ENCODE data around the gene PIWIL1.

PIWIL1 gene

DNA sequence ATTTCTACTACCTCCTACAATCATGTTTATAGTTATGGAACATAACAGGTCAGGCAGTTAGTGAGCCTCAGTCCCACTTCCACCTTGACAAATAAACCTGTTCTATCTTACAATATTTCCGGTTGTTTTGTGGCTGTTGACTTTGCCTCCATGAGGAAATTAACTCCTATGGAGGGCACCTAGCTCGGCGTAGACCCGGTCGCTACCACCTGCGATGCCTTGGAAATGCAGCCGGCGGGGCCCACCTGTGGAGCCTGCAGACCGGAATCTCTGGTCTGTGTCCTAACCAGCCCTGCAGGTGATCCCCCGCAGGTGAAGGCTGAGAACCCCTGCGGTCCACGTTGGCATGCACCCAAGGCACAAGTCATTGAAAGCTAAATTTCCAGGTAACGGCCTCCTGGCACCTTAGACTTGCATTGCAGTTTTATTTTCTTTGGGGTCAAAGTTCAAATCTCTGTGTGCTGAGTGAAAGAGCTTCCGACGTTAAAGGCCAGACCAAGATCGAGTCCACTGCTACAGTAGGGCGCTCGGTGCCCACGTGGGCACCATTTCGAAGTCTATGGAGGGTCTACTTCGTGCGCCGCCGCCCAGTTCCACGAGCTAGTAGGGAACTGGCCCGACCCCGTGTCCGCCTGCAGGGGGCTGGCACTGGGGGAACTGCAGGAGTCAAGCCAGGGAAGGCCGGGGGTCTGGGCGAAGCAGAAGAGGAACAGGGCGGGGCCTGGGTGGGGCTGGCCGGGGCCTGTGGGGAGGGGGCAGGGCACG is 782 bp upstream of the PIWIL1 start:
- DNase-seq (ENCODE audit: low read depth) = no peak

DNA sequence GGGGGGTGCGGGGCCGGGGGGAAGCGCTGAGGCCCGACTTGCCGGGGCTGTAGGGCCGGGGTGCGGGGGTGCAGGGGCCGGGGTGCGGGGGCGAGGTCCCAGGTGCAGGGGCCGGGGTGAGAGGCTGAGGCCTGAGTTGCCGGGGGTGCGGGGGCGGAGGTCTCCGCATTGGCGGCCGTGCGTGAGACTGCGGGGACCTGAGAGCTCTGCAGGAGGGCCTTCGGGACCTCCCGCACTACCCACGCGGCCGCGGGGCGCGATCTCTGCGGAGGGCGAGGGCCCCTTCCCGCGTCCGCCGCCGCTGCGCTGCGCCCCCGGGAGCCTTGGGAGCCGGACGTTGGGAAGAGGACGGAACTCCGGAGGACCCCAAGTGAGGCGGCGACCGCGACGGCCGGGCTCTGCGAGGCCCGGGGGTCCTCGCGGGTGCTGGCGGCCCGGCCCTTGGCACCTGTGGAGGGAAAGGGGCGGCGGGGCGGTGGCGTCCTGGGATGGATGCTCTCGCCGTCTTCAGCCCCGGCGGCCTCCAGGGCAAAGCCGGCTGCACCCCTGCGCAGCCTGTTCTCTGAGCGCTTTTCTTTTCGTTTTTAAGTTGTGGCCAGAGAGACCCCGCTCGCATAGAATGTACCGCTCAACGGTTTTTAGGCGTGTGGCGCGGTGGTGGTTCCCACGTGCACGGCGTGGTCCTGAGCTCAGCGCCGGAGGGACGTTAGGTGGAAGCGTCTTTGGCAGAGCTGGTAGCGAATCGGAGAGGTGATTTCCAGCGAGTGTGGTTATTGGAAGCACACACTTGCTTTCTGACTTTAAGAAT is 1.3 kb downstream of the PIWIL1 start:
- DNase-seq (ENCODE audit: low read depth) = no peak

DNA sequence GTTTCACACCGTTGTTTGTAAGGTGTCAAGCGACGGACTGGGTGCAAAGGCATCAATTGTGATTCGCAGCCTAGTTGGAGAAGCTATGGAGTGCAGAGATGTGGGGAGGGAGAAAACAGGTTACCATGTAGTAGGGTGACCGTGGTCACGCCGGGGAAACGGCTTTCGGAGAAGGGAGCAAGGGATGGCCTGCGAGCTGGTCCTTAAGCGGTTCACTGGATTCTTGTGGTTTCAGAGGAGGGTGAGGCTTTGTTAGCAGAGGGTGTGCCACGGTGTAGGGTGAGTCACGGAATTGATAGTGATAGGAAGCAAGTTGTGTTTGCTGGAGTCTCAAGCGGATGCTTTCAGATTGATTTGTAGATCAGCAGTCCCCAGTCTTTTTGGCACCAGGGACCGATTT is 2.3 kb downstream of the PIWIL1 start:
- DNase-seq (ENCODE audit: low read depth) = no peak

DNA sequence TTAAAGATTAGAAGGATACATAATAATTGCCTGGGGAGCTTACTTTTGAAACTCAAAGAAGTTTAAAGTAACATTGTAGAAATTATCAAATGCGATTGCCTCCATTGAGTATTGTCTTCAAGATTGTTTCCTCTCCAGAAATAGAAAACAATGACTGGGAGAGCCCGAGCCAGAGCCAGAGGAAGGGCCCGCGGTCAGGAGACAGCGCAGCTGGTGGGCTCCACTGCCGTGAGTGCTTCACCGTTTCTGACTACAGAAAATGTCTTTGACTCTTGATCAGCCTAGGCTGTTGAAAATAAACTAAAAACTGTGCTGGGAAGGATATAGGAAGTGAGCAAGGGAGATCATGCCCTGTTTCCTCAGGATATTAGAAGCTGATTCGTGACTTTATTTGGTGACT is 4.8 kb downstream of the PIWIL1 start:
- no peak for DNase-seq (ENCODE audit: low read depth)

DNA sequence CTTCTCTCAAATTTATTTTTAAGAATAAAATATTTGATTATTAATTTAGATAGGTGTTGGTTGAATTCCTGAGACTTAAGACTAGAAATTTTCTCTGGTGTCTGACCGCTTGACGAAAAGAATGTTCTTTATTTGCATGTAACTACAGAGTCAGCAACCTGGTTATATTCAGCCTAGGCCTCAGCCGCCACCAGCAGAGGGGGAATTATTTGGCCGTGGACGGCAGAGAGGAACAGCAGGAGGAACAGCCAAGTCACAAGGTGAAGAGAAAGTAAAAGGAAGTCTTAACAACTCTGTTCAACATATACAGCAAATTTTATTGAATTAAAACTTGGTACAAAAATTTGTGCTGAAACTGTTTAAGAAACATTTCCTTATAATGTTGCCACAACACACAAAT is 5.2 kb downstream of the PIWIL1 start:
- DNase-seq (ENCODE audit: low read depth) = no peak

DNA sequence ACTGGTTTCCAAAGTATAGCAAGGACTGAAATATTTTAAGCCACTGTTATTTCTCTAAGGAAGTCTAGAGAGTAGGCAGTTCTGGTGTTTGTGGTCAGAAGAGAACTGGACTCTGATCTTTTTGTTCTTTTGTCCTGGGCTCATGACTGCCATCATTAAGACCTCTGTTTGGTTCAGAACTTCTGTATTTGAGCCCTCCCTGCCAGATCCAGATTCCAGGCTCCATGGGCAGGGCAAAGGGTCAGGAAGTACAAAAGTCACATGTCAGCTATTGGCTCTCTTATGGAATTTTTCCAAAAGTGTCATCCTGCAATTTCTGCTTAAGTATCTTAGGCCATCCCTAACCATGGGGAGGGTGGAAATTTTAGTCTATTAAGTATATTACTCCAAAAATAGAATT is 6.8 kb downstream of the PIWIL1 start:
- no peak for DNase-seq (ENCODE audit: low read depth)

DNA sequence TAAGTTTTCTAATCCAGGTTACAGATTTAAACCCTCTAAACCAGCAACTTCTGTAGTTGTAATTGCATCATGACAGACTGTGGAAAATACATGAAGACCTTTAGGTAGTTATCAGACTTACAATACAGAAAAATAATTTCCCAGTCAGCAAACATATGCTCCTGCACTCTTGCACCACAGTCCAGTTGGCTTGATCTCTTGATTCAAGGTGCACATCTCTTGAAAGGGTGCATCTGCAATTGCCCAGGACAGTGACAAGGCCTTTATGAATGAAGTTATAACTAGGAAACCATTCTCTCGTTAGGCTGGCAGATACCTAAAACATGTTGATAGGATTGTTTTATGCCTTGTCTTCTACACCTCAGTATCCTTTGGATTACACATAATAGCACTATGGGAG is 7.6 kb downstream of the PIWIL1 start:
- DNase-seq (ENCODE audit: low read depth) = no peak

DNA sequence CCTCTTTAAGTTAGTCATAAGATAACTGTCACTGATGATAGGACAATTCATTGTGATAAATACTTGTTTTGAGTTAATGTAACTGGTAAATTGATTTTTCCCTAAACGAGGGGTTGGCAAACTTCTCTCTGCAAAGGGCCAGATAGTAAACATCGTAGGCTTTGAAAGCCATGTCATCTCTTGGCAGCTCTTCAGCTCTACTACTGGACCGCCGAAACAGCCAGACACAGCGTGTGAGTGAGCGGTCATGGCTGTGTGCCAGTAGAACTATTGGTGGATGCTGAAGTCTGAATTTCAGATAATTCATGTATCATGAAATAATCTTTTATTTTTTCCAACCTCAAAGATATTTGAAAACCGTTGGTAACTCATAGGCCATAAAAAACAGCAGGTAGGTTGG is 9.9 kb downstream of the PIWIL1 start:
- DNase-seq (ENCODE audit: low read depth) = no peak

DNA sequence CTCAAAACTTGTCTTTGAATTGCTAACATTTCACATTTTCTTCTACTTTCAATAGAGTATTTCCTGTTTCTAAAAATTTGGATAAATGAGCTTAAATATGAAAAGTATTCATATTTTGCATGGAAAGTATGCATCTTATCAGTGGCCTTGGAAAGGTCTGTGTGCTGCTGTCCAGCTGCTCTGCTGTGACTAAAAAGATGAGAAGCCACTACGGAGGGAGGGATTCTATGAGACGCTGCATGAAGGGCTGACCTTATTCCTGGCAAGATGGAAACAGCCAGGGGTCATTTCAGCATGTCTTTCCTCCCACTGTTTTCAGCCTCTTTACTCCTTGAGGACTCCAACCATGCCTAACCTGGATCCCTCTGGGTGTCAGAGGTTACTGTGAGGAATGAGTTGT is 13.0 kb downstream of the PIWIL1 start:
- no peak for DNase-seq (ENCODE audit: low read depth)

DNA sequence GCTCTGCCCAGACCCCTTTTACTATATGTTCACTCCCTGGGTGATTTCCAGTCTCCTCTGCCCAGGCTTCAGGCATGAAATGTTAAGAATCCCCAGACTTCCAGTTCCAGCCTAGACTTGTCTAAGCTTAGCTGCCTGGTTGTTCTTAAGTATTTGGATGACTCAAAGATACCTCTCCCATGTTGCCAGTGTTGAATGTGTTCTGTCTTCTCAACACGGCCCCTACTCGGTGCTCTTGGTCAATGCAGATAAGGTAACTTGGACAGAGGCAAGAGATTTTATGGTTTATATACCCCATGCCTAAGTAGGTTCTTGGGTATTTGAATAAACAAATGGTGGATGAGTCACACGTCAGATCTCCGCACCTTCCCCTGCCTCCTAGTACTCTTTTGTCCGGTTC is 13.6 kb downstream of the PIWIL1 start:
- no peak for DNase-seq (ENCODE audit: low read depth)

DNA sequence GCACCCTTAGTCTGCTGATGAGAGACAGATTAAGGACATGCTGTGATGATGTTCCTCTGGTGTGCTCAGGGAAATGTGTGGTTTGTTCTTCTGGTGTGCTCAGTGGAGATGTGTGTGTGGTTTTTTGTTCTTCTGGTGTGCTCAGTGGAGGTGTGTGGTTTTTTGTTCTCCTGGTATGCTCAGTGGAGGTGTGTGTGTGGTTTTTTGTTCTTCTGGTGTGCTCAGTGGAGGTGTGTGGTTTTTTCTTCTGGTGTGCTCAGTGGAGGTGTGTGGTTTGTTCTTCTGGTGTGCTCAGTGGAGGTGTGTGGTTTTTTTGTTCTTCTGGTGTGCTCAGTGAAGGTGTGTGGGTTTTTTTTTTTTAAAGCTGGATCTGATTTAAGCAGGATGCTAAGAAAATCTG is 15.4 kb downstream of the PIWIL1 start:
- no peak for DNase-seq (ENCODE audit: low read depth)

DNA sequence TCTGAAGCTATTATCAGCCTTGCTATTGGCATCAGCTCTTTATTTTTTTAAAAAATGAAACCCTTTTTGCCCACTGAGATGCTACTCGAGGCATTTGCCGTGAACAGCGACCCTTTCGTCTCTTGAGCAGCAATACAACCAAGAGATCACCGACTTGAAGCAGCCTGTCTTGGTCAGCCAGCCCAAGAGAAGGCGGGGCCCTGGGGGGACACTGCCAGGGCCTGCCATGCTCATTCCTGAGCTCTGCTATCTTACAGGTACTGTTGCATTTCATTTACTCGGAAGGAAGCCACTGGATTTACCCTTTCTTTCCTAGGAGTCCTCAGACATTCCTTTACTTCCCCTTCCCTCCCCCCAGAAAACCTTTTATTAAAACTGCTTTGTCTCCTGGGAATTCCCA is 16.7 kb downstream of the PIWIL1 start:
- no peak for DNase-seq (ENCODE audit: low read depth)

DNA sequence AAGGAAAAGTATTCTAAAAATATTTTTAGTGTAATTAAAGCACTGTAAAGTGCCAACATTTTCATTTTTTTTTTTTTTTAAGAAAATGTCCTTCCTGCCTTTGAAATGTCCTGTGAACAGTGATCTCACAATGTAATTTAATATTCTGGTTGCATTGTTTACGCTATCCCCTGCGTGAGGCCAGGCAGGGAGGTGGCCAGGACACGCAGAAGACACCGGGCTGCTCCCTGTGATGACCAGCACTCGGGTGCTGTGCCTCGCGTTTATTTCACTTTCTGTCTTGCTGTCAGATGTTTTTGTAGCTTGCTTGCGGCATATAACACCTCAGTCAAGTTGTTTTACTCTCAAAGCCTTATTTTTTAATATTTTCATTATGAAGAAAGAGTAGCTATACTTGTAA is 18.5 kb downstream of the PIWIL1 start:
- DNase-seq (ENCODE audit: low read depth) = no peak

DNA sequence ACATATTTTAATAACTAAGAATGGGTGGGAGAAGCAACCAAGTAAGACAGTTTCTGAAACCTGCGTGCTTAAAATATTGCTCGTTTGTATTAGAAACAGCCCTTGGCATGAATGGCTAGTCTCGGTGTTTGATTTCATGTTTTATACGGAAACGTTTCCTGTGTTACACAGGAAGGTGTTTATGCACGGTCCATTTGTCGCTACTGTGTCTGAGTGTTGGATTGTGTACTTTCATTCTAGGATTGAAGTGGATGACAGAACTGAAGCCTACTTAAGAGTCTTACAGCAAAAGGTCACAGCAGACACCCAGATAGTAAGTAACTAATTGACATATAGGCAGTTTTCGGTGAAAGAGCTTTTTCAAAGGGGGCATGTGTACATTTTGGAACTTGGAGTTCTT is 19.6 kb downstream of the PIWIL1 start:
- DNase-seq (ENCODE audit: low read depth) = no peak

DNA sequence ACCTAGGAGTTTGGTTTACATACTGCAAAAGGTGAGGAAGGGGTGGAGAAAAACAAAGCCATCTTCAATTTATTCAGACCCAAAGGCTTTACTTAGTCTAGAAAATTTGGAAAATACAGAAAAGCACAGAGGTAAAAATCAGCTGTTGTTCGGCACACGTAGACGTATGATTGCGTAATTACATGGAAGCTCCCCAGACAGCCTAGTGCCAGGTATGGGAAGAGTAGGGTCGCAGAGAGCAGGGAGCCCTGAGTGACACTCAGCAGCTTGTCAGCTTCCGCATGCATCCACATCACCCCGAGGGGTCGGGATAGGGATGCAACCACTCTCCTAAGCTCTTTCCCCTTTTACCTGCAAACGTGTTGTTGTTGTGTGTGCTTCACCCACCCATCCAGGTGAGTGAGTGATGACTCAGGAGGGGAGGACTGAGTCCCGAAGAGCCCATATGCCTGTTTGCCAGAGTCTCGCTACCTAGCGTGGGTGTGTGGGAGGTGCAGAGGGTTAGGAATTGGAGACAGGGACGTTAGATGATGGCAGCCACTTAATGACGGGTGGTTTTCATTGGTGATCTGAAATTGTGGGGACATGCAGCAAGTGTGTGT is 20.1 kb downstream of the PIWIL1 start:
- DNase-seq (ENCODE audit: low read depth) = no peak

DNA sequence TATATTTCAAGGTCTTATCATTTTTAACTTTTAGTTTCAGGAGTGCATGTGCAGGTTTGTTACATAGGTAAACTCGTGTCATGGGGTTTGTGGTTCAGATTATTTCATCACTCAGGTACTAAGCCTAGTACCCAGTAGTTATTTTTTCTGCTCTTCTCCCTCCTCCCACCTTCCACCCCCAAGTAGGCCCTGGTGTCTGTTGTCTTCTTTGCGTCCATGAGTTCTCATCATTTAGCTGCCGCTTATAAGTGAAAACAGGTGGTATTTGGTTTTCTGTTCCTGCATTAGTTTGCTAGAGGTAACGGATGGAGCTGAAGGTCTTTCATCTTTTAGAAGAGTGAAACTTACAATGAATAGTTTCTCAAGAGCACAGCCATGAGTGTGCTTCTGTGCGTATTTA is 24.4 kb downstream of the PIWIL1 start:
- DNase-seq (ENCODE audit: low read depth) = no peak

DNA sequence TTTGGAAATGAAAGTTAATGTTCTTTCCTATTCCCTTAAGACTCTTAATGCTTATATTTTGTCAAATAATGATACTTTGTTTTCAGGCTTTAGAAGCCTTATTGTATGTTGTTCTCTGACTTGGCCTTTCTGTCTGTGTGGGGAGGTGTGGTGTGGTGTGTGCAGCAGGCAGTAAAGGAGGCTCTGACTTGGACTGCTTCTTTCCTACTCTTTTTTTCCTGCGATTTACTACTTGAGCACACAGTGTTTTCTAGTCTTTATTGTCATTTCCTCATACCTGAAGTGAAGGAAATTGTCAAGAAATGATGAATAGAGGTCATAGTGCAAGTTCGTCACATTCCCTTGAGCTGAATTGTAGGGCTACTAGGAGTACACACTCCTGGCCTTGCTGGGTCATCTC is 26.9 kb downstream of the PIWIL1 start:
- no peak for DNase-seq (ENCODE audit: low read depth)

DNA sequence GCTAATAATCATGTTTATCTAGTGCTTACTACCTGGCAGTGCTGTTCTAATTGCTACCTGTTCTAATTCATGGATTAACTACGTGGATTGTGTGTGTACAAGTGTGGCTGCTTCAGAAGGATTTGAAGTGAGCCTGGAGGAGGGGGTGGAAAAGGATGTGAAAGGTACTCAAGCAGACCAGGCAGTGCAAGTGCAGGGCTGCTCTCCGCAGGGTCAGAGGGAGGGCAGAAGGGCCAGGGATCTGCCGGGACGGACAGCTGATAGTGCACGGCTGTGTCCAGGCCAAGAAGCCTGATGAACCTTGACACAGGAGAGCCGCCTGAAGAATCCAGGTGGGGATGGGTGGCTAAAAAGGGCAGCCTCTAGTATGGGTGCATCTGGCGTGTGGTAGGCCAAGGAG is 28.5 kb downstream of the PIWIL1 start:
- no peak for DNase-seq (ENCODE audit: low read depth)

DNA sequence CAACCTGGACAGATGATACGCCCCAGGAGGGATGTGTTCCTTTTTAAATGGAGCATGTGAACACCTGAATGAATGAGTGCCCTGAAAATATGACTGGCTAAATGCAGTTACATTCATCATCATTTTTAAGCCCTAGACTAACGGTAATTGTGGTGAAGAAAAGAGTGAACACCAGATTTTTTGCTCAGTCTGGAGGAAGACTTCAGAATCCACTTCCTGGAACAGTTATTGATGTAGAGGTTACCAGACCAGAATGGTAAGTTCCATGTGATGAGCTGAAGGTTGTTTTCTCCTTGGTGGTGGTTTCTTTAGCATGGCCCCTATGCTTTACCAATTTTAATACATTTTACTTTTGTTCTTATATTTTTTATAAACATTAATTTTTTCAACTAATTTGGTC is 29.3 kb downstream of the PIWIL1 start:
- no peak for DNase-seq (ENCODE audit: low read depth)

DNA sequence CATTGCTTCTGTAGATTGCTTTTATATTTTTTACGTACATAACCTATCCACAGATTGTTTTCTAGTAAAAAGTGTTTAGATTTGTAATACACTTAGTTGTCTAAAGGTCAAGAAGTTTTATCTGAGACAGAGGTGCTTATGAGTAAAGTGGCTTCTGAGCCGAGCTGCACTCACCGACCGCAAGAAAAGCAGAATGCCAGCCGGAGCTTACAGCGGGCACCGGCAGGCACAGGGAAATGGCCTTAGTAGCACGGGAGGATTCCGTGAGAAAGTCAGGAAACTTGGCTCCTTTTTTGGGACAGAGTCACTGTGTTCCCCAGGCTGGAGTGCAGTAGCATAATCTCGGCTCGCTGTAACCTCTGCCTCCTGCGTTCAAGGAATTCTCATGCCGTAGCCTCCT is 29.8 kb downstream of the PIWIL1 start:
- DNase-seq (ENCODE audit: low read depth) = no peak

DNA sequence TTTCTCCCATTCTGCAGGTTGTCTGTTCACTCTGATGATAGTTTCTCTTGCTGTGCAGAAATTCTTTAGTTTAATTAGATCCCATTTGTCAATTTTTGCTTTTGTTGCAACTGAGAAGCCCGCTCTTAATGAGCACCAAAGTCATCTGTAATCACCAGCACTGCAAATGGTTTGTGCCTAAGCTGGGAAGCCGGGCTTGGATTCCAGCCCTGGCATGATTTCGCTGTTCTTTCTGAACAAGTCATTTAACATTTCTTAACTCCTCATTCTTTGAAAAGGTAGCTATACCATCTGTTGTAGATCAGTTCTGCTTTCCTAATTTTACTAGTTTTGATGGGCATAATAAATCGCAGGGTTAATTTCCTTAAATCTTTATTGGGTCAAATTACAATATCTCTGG is 32.1 kb downstream of the PIWIL1 start:
- no peak for DNase-seq (ENCODE audit: low read depth)

DNA sequence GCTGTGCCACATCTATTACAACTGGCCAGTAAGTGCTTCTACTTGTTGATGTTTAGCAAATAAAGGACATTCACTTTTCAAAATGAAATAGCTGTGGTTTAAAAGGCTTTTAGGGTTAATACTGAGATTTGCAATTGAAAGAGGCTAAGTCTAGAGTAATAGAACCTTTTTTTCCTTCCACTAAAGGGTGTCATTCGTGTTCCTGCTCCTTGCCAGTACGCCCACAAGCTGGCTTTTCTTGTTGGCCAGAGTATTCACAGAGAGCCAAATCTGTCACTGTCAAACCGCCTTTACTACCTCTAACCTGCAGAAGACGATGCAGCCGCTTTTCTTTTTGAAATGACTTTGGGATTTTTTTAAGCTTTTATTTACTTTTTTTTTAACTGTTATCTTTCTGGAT is 33.6 kb downstream of the PIWIL1 start:
- no peak for DNase-seq (ENCODE audit: low read depth)

DNA sequence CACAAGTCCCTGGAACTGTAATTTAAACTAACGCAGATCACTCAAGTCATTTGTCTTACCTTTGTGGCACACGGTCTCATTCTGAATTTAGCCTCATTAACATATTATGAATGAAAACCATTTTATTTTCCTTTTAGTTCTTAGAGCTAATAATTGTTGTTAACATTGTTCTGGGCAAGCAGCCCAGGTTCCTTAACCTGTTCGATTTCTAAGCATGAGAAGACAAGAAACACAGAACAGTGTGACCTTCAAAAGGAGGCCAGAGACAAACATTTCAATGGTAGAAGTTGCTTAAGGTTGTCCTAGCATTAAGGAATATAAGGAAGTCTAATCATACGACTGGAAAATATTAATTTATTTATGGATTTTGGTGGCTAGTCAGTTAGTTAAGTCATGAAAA is 35.2 kb downstream of the PIWIL1 start:
- no peak for DNase-seq (ENCODE audit: low read depth)
